ENCODE data around the gene CACNA1B. TPM values are rescaled to one million over a fixed set of nuclear protein-coding genes. Genes with fewer than 3 reads are reported as not detected.
"Not testable (repeated sequence)": the region's sequence is repeated elsewhere in the genome, so short reads cannot be mapped to it uniquely, and the experiment has no call there.

The CACNA1B gene
- not detected in 2 replicates for total RNA-seq (2014; rRNA removed; shearing (Covaris generic); ENCODE audit: low replicate concordance)

DNA sequence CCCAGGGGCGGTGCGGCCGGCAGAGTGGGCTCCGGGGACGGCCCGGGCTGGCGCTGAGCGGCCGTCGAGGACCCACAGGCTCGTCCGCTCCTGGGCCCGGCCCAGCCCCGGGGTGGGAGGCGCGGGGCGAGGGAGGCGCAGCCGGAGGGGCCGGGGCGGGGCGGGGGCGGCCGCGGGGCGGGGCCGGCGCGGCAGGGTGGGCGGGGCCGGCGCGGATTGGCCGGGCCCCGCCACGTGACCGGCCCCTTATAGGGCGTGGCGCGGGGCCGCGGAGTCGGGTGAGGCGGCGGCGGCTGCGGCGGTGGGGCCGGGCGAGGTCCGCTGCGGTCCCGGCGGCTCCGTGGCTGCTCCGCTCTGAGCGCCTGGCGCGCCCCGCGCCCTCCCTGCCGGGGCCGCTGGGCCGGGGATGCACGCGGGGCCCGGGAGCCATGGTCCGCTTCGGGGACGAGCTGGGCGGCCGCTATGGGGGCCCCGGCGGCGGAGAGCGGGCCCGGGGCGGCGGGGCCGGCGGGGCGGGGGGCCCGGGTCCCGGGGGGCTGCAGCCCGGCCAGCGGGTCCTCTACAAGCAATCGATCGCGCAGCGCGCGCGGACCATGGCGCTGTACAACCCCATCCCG lies at the start of gene CACNA1B:
Gene CACNA1B, plus strand, starts transcription at position 277 of the 617 bp plus-strand sequence. Its CDS starts 152 bp downstream, at position 429.
- DNase-seq, H3K4me3 ChIP-seq, H3K9me3 ChIP-seq, H3K36me3 ChIP-seq, H3K27me3 ChIP-seq: not testable (repeated sequence)

DNA sequence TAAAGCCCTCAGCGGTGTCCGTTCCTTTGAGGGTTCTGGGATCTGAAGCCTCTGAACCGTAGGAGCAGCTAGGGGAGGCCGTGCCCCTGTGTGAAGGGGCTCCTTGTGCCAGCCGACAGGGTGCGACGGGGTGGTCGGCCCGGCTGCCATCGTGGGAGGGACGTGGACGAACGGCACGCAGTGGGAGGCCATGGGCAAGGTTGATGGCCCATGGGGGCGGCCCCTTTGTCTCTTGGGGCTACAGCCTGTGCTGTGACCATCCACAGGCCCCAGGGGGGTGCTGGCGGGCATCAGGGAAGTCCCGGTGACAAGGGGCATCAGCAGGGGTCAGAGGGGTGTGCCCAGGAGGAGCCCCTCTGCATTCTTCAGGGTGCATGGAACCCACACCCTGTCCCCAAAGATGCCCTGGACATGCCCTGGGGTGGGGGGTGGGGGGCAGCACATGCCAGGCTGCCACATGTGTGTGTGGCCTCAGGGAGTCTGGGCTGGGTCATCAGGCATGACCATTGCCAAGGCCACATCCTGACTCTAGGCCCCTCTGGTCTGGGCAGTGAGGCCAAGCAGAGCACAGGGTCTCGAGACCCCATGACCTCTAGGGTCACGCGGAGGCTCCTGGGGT lies 49.6 kb upstream of the CACNA1B start:
- H3K36me3 ChIP-seq, result peaks cover 17% of the 10 kb centered on the region
- no peak overlapping the region for H3K4me3 ChIP-seq
- no peaks in the 10 kb centered on the region for H3K9me3 ChIP-seq
- no peaks in the 10 kb centered on the region for H3K27me3 ChIP-seq
- DNase-seq, result no peak

DNA sequence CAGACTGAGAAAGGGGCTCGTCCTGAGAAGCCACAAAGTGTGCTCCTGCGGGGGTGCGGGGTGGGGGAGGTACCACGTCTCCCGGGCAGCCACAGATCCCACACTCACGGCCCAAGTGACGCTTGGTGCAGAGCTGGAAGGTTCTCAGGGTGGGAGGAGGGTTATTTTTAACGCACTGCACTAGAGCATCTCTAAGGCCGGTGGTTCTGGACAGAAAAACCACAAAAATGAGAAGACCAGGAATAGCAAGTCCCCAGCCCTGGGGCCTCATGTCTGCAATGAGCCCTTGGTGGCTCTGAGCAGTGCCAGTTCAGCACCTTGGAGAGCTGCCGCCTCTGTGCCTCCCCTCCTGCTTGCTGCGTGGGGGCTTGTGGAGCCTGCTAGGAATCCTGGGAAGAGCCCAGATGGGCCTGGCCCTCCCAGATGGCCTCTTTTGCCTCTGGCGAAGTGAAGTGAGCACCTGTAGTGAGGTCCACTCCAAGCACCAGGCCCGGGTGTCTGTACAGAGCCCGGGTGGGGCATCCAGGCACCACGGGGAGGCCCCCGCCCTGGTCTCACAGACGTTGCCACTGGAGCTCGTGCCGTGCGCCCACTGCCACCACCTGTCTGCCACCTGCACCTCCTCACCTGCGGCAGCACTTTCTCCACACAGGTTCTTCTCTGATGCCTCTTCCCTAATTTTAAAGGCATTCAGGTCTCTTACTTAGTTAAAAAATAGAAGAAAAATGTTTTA lies 48.9 kb upstream of the CACNA1B start:
- H3K4me3 ChIP-seq, result no peak overlapping the region
- no peaks in the 10 kb centered on the region for H3K27me3 ChIP-seq
- peaks cover 17% of the 10 kb centered on the region for H3K36me3 ChIP-seq
- no peaks in the 10 kb centered on the region for H3K9me3 ChIP-seq
- no peak for DNase-seq

DNA sequence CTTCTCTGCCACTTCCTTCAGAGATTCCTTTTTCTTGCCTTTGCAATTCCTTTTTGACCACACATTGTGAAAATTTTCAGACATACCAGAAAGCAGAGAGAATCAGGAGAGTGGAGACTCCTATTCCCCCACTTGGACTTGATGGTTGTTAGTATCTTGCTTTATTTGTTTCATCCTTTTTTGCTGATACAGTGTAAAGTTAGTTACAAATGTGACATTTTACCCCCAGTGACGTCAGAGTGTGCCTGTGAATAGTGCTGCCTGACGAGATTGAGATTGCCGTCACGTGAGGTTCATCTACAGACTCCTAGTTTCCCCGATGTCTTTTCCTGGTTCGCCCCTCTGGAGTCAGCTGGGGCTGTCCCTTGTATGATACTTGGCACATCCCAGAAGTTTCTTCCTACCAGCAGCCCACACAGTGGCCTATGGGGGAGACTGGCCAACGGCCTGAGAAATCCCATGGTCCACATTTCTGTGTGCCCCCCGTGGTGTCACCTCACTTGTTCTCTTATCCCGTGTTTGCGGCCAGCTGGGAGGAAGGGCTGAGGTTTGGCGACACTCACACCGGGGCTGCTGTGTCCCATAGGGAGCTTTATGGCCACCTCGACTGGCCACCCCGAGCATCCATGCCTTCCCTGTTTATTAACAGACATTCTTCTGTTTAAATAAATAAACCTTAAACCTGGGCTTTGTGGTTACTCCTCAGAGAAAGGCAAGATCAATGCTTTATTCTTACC lies 48.2 kb upstream of the CACNA1B start:
- H3K4me3 ChIP-seq, result no peak overlapping the region
- H3K27me3 ChIP-seq, result no peaks in the 10 kb centered on the region
- peaks cover 10% of the 10 kb centered on the region for H3K36me3 ChIP-seq
- DNase-seq, result no peak
- H3K9me3 ChIP-seq, result no peaks in the 10 kb centered on the region

DNA sequence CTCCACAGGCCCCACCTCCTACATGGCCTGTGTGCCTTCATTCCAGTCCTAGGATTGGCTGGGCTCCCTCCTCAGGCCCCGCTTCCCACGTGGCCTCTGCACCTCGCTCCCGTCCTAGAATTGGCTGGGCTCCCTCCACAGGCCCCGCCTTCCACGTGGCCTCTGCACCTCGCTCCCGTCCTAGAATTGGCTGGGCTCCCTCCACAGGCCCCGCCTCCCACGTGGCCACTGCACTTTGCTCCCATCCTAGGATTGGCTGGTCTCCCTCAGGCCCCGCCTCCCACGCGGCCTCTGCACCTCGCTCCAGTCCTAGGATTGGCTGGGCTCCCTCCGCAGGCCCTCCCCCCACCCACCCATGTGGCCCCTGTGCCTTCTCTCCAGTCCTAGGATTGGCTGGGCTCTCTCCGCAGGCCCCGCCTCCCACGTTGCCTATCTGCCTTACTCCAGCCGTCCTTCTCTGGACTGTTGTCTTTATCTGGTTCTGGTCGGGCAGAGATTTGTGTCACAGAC lies 45.3 kb upstream of the CACNA1B start:
- Histone ChIP-seq H3K27me3 (no peaks in the 10 kb centered on the region), H3K36me3 (peaks cover 12% of the 10 kb centered on the region), H3K4me3 (no peak overlapping the region), H3K9me3 (no peaks in the 10 kb centered on the region)
- DNase-seq, result no peak

DNA sequence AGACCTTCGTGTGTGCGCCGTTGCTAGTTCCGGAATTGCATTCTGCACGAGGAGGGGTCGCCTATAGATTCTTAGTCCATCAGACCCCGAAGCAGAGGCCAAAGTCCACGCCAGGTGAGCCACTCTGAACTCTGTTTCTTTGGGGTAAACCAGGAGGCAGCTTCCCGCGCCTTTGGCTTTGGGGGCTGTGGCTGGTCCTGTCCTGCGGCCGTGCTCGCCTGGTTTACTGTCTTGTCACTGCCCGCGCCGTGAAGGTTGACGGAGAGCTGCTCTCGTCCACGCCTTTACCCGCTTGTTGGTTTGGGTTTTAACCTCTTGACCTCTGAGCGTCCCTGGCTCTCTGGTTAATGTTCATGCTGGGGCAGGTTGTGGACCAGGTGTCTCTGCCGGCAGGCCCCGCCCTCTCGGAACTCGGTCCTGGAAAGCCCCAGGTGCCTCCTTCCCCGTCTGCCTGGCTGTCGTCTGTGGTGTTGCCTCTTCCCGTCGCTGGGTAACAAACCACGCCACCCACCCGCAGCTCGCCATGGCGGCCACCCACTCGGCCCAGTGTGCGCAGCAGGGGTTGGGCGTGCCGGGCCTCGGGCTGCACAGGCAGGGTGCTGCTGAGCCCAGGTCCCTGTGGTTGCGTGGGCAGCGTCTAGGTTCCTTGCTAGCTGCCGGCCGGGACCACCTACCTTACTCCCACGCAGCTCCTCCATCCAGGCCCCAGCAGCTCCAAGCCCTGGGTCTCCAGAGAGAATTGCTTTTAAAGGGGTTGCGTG lies 44.6 kb upstream of the CACNA1B start:
- DNase-seq, result no peak
- Histone ChIP-seq H3K9me3 (no peaks in the 10 kb centered on the region), H3K36me3 (peaks cover 12% of the 10 kb centered on the region), H3K4me3 (no peak overlapping the region), H3K27me3 (no peaks in the 10 kb centered on the region)

DNA sequence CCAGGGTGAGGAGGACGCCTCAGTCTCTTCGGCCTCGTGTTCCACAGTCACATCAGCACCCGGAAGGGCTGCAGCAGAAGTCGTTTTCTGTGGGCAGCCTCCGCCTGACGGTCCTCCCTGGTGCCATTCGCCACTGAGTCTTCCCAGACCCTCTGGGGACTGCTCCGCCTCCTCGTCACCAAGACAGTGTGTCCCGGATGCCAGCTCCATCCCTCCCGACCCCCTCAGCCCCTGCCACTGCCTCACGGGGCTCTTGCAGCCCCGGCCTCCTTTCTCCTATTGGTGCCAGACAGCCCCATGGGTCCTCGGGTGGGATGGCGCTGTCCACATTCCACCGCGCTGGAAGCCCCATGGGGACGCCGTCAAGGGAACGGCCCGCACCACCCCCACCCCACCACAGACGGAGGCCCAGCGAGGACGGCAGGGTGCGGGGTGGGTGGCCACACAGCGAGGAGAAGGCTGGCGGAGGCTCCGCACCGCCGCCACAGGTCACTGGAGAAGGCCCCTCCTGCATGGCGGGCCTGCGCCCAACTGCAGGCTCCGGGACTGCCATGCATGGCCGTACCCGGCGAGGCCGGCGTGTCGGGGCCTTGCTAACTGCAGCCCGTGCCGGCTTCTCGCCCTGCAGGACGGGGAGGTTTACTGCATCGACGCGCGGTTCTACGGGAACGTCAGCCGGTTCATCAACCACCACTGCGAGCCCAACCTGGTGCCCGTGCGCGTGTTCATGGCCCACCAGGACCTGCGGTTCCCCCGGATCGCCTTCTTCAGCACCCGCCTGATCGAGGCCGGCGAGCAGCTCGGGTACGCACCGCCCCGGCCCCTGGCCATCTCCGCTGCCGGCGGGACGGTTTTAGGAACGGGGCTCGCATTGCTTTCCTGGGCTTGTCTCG lies 43.6 kb upstream of the CACNA1B start:
- H3K27me3 ChIP-seq, result no peaks in the 10 kb centered on the region
- H3K36me3 ChIP-seq, result peaks cover 12% of the 10 kb centered on the region
- DNase-seq, result no peak
- H3K9me3 ChIP-seq, result no peaks in the 10 kb centered on the region
- no peak overlapping the region for H3K4me3 ChIP-seq

DNA sequence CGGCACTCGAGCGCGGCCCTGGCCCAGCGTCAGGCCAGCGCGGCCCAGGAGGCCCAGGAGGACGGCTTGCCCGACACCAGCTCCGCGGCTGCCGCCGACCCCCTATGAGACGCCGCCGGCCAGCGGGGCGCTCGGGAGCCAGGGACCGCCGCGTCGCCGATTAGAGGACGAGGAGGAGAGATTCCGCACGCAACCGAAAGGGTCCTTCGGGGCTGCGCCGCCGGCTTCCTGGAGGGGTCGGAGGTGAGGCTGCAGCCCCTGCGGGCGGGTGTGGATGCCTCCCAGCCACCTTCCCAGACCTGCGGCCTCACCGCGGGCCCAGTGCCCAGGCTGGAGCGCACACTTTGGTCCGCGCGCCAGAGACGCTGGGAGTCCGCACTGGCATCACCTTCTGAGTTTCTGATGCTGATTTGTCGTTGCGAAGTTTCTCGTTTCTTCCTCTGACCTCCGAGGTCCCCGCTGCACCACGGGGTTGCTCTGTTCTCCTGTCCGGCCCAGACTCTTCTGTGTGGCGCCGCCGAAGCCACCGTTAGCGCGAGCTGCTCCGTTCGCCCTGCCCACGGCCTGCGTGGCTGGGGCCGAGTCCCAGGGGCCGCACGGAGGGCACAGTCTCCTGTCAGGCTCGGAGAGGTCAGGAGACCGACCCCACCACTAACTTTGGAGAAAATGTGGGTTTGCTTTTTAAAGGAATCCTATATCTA lies 42.6 kb upstream of the CACNA1B start:
- no peaks in the 10 kb centered on the region for H3K27me3 ChIP-seq
- H3K36me3 ChIP-seq, result peaks cover 12% of the 10 kb centered on the region
- DNase-seq, result no peak
- no peaks in the 10 kb centered on the region for H3K9me3 ChIP-seq
- no peak overlapping the region for H3K4me3 ChIP-seq

DNA sequence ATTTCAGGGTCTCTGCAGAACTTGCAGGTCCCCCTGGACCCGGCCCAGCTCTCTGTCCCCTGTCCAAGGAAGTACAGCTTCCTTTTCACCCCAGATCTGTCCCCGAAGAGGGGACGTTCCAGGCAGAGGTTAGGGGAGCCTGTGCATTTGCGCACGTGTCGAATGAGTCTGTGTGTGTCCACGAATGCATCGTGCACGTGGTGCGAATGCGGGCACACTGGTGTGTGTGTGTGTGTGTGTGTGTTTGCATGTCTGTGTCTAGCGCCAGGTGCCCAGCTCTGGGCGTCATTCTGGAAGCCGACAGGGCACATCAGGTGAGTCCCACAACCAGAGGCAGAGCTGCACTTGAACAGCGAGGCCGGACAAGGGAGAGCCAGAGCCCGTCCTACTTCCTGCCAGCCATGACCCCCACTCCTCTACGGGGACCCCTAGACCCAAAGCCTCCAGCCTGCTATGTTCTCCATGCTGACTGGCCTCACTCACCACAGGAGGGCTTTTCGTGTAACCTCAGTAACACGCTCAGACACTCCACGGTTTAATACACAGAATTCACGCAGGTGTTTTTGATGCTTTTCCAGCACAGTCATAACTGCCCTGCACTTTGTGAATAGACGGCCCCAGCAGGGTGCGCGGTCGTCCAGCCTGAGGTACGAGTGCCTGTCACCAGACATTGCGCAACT lies 41.3 kb upstream of the CACNA1B start:
- H3K36me3 ChIP-seq, result peaks cover 12% of the 10 kb centered on the region
- H3K4me3 ChIP-seq, result no peak overlapping the region
- no peak for DNase-seq

DNA sequence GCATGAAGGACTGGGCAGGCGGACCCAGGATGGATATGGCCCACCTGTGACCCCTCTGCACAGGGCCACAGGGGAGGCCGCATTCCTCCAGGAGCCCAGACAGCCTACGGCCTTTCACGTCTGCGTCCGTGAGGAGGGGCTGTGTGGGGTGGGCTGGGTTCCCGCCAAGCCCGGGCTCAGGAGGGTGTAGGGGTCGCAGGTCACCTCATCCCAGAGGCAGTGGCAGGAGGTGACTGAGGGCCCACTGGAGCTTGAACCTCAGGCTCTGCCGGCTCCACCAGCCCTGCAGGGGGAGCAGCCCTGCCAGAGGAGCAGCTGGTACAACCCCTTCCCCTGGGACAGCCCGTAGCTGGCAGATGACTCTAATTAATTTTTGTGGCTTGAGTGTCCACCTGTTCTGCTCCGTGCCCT lies 40.7 kb upstream of the CACNA1B start:
- no peaks in the 10 kb centered on the region for H3K27me3 ChIP-seq
- peaks cover 12% of the 10 kb centered on the region for H3K36me3 ChIP-seq
- H3K9me3 ChIP-seq, result no peaks in the 10 kb centered on the region
- DNase-seq, result no peak
- H3K4me3 ChIP-seq, result no peak overlapping the region

More for the DNA sequence above, 41.3 kb upstream of the CACNA1B start:
- no peaks in the 10 kb centered on the region for H3K9me3 ChIP-seq
- no peaks in the 10 kb centered on the region for H3K27me3 ChIP-seq

DNA sequence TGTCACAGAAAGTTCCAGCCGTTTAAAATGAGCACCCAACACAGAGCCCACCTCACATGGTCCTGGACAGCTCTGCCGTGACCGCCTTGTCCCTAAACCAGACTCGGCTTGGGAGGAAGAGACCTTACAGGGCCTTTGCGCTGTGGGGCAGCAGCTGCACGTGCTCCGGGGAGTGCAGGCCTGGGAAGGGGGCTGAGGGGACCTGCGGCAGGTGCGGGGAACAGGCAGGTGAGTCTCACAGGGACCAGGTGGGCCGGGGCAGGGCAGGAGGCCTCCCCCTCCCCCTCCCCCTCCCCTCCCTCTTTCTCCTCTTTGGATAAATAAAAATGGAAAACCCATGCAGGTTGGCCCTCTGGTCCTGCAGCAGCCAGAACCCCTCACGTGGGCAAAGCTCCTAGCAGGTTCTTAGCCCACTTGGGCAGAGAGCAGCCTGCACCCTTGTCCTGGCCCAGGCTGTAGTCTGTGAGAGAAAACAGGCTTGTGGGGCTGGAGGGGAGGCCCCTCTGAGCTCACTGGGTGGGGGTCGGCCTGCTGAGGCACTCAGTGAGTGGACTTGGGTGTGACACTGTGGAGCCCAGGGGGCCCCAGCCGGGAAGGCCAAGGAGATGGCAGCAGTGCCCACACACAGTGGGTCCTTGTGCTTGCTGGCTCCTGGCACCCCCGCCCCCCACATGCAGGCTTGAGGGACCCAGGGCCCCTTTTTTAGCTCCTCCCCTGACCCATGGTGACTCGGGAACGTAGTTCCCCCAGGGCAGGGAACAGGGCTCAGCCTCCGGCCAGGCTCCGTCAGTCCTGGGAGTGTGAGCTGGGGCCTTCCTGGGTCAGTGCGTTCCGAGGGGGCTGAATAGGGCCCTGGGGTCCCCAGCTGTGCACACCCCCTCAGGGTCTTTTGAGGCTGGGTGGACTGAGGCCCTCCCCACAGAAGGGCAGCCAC lies 40.0 kb upstream of the CACNA1B start:
- peaks cover 12% of the 10 kb centered on the region for H3K36me3 ChIP-seq
- no peaks in the 10 kb centered on the region for H3K27me3 ChIP-seq
- no peak for DNase-seq
- H3K4me3 ChIP-seq, result no peak overlapping the region
- no peaks in the 10 kb centered on the region for H3K9me3 ChIP-seq

DNA sequence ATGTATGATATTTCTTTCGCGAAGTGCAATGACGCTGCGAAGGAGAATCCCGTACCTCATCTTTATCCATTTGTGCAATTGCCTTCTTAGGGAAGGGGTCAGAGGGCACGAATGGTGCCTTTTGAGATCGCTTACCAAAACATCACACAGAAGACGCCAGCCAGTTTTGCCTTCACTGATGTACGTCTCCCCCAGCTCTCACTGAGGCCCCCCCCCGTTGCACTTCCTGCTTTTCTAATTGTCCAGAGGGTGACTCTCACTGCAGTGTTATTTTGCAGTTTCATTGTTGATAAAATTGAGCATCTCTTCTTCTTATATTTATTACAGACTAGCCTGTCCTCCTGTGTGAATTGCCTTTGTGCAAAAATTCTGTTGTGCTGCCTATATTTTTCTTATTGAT lies 39.0 kb upstream of the CACNA1B start:
- no peaks in the 10 kb centered on the region for H3K27me3 ChIP-seq
- no peak for DNase-seq
- H3K36me3 ChIP-seq, result peaks cover 12% of the 10 kb centered on the region
- H3K4me3 ChIP-seq, result no peak overlapping the region
- no peaks in the 10 kb centered on the region for H3K9me3 ChIP-seq

DNA sequence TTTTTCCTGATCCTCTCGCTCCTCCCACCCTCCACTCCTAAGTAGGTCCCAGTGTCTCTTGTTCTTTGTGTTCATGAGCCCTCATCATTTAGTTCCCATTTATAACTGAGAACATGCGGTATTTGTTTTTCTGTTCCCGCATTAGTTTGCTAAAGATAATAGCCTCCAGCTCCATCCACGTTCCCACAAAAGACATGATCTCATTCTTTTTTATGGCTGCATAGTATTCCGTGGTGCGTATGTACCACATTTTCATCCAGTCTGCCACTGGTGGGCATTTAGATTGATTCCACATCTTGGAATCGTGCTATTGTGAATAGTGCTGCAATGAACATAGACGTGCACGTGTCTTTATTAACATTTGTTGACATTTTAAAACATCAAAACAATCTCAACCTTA lies 34.2 kb upstream of the CACNA1B start:
- no peaks in the 10 kb centered on the region for H3K36me3 ChIP-seq
- H3K4me3 ChIP-seq, result no peak overlapping the region
- no peaks in the 10 kb centered on the region for H3K27me3 ChIP-seq
- no peak for DNase-seq
- no peaks in the 10 kb centered on the region for H3K9me3 ChIP-seq
